ENCODE results near the gene LPAR4. TPM values are rescaled to one million over a fixed set of nuclear protein-coding genes. Genes with fewer than 3 reads are reported as not detected.
A peak's percentile ranks its signal among the peaks of the same experiment; 100 is the strongest.

LPAR4 gene
- total RNA-seq (under 1 TPM; 0.21 to 0.55 TPM), polyA plus RNA-seq (ENCODE audit: insufficient read length in 6 of 6) (10 to 100 TPM in 1 of 6 donors, 1 to 10 TPM in 5; 4.0 to 10.2 (median 5.6) TPM)
- long read RNA-seq, donor 1, partial matches to known transcripts, result 0 of 2 reads
- long read RNA-seq, donor 1, other reads (novel, unspliced or antisense), result 0 of 2 reads
- long read RNA-seq, donor 2, result 0 reads
- long read RNA-seq, donor 3, result 0 reads
- long read RNA-seq, donor 4, partial matches to known transcripts, result 1 of 1 reads
- long read RNA-seq, donor 4, other reads (novel, unspliced or antisense), result 0 of 1 reads
- long read RNA-seq, donor 5, partial matches to known transcripts, result 0 of 1 reads
- long read RNA-seq, donor 5, other reads (novel, unspliced or antisense), result 0 of 1 reads
- long read RNA-seq, donor 6, result 0 reads
- long read RNA-seq, donor 7, result 0 reads
- long read RNA-seq, donor 8, result 0 reads
- long read RNA-seq, donor 9, result 0 reads
- long read RNA-seq, donor 10, result 0 reads
- long read RNA-seq, donor 11, partial matches to known transcripts, result 7 of 8 reads
- long read RNA-seq, donor 11, other reads (novel, unspliced or antisense), result 0 of 8 reads
- long read RNA-seq, donor 12, result 0 reads

- ATAC-seq, result no peak
- TF ChIP-seq, protein P1, sequence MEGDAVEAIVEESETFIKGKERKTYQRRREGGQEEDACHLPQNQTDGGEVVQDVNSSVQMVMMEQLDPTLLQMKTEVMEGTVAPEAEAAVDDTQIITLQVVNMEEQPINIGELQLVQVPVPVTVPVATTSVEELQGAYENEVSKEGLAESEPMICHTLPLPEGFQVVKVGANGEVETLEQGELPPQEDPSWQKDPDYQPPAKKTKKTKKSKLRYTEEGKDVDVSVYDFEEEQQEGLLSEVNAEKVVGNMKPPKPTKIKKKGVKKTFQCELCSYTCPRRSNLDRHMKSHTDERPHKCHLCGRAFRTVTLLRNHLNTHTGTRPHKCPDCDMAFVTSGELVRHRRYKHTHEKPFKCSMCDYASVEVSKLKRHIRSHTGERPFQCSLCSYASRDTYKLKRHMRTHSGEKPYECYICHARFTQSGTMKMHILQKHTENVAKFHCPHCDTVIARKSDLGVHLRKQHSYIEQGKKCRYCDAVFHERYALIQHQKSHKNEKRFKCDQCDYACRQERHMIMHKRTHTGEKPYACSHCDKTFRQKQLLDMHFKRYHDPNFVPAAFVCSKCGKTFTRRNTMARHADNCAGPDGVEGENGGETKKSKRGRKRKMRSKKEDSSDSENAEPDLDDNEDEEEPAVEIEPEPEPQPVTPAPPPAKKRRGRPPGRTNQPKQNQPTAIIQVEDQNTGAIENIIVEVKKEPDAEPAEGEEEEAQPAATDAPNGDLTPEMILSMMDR (IDR thresholded peaks at IDR 0.05), result no peak
- Histone ChIP-seq H3K4me3 (no peak within 1 kb of the TSS), H3K36me3 (no peaks in the 10 kb centered on the region), H3K9me3 (no peaks in the 10 kb centered on the region), H3K27ac (no peak within 1 kb of the TSS), H3K27me3 (peaks cover 0 to 9% of the 10 kb centered on the region in 2 donors), H3K4me1 (no peaks in the 10 kb centered on the region)
- DNase-seq, result peak in 2 of 4 donors; percentile 37 to 38
- intact Hi-C loops (cut with DNase I), result no loop called here
Measured at GRCh38 chrX:78747489-78747888, at the start of gene LPAR4. LPAR4 (plus strand) TSS chrX:78747720; CDS start chrX:78754870, 7,150 bp downstream.

GRCh38 chrX:78706071-78706470 lies 41.4 kb upstream of the LPAR4 start:
- intact Hi-C loops (cut with DNase I), result no loop called here
- no peak for DNase-seq
- no peak overlapping the region for H3K4me3 ChIP-seq
- H3K36me3 ChIP-seq, result no peaks in the 10 kb centered on the region
- H3K27ac ChIP-seq, result no peak overlapping the region
- no peak for ATAC-seq
- no peaks in the 10 kb centered on the region for H3K4me1 ChIP-seq
- no peaks in the 10 kb centered on the region for H3K27me3 ChIP-seq
- TF ChIP-seq, protein P1 (IDR thresholded peaks at IDR 0.05), result no peak
- H3K9me3 ChIP-seq, result no peaks in the 10 kb centered on the region

DNA sequence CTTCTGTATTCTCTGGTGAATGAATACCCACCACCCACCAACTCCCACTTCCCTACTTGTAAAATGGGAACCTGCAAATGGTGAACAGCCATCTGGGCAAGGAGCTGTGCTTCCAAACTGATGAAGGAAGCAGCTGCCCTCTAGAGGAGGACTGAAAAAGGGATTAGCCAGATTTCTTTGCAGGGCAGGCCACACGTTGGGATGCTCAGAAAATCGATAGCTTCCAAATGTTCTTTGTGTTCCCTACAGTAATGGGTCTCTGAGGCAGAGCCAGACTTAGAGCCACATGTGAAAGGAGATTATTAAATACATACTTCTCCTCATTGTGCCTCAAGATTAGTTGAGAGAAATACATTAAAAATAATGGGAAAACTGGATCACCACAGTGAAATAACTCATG lies 39.3 kb upstream of the LPAR4 start:
- intact Hi-C loops (cut with DNase I), result no loop called here
- H3K4me1 ChIP-seq, result no peaks in the 10 kb centered on the region
- H3K4me3 ChIP-seq, result no peak overlapping the region
- H3K9me3 ChIP-seq, result no peaks in the 10 kb centered on the region
- peaks cover 0 to 6% of the 10 kb centered on the region in 2 donors for H3K27me3 ChIP-seq
- ATAC-seq (peak; percentile 51), DNase-seq (no peak)
- TF ChIP-seq, protein P1 (IDR thresholded peaks at IDR 0.05), result peak in 1 of 2 donors; percentile 25
- no peak overlapping the region for H3K27ac ChIP-seq
- H3K36me3 ChIP-seq, result no peaks in the 10 kb centered on the region

DNA sequence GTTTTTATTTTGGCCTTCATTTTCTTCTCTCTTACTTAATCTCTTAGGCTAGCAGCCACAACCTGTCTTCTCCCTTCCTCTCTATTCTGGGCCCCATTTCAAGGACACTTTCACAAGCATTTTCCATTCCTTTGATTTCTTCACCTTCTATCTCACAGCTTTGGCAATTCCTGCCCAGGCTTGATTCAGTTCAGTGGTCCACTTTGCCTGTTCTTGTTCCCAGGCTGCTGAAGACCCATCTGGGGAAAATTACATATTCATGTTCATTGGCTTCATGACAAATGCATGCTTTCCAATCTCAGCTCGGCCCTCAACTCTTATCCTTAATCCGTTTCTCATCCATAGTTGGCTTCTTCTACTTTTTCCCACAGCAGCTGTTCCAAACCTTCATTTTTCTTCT lies 38.7 kb upstream of the LPAR4 start:
- Histone ChIP-seq H3K27me3 (peaks cover 0 to 6% of the 10 kb centered on the region in 2 donors), H3K27ac (no peak overlapping the region), H3K36me3 (no peaks in the 10 kb centered on the region), H3K4me3 (no peak overlapping the region), H3K4me1 (no peaks in the 10 kb centered on the region), H3K9me3 (no peaks in the 10 kb centered on the region)
- TF ChIP-seq, protein P1 (IDR thresholded peaks at IDR 0.05), result no peak
- ATAC-seq (no peak), DNase-seq (no peak)
- intact Hi-C loops (cut with DNase I), result no loop called here

GRCh38 chrX:78710171-78710570 lies 37.3 kb upstream of the LPAR4 start:
- DNase-seq (no peak), ATAC-seq (no peak)
- intact Hi-C loops (cut with DNase I), result no loop called here
- H3K36me3 ChIP-seq, result no peaks in the 10 kb centered on the region
- no peaks in the 10 kb centered on the region for H3K4me1 ChIP-seq
- H3K9me3 ChIP-seq, result no peaks in the 10 kb centered on the region
- no peak overlapping the region for H3K27ac ChIP-seq
- peaks cover 0 to 6% of the 10 kb centered on the region in 2 donors for H3K27me3 ChIP-seq
- TF ChIP-seq, protein P1 (IDR thresholded peaks at IDR 0.05), result no peak
- H3K4me3 ChIP-seq, result no peak overlapping the region

Data from left lung (tissue), 14 donors.